HuH-7.5 (cell line): Measurements from ENCODE around the gene IGSF21.

Source experiments
- DNase-seq: peaks from one replicate; pipeline ENCODE4 v3.0.0; 2011; ENCODE audit warnings: low spot score

IGSF21 gene

DNA sequence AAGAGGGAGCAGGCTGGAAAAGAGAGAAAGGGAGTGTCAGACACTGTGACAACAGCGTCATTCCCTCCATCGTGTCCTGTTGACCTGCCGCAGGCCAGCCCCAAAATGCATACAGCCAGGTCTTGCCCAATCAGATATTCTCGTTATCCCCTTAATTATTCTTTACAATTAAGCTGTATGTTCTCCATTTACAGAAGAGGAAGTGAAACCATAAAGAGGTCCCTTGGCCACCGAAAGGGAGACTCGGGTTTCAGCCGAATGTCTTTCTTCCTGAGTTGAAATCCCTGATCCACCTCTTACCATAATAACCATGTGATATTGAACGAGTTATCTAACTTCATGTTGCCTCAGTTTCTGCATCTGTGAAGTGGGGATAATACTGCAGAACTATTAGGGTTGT, 70.5 kb downstream of the IGSF21 start:
- DNase-seq: no peak

DNA sequence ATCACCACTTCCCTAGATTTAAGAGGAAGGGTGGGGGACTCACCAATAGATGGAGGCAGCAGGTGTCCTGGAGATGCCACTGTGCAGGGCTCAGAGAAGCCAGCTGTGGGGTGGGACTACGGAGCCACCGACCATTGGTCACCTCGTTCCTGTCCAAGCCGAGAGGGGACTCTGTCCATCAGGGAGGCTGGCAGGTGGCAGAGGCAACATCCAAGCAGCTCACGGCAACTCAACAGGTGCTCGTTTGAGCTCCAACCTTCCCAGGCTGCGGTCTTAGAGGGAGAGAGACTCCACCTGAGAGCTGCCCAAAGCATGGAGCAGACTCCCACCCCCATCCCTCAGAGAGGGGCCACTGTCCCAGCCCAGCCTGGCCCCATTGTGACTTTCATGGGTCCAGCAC, 71.4 kb downstream of the IGSF21 start:
- no peak for DNase-seq

DNA sequence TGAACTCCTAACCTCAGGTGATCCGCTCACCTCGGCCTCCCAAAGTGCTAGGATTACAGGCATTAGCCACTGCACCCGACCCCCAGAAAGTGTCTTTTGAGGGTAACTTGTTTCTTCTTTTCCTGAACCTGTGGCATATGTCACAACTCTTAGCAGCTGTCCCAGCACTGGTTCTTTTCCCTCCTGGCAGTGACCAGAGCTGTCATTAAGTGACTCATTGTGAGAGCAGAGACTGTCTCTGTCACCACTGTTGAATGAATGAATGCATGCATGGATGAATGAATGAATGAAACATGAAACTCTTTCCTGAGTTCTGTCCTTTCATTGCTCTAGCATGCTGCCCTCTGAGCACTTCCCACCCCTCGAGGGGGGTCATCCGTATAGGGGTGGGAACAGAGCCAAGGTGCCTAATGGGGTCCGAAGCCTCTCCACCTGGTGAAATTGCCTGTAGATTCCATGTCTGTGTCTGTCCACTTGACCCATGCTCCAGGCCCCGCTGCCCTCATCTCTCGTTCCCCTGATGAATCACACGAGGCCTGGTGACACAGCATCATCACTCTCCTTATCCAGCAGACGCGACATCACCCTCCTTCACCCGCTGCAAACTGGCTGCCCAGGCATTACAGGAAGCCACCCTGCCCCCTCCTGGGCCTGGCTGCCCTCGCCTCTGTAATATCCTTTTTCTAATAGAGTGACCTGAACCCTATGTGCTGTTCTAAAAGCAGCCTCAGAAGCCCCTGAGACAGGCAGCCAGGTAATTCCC, 75.0 kb downstream of the IGSF21 start:
- no peak for DNase-seq

DNA sequence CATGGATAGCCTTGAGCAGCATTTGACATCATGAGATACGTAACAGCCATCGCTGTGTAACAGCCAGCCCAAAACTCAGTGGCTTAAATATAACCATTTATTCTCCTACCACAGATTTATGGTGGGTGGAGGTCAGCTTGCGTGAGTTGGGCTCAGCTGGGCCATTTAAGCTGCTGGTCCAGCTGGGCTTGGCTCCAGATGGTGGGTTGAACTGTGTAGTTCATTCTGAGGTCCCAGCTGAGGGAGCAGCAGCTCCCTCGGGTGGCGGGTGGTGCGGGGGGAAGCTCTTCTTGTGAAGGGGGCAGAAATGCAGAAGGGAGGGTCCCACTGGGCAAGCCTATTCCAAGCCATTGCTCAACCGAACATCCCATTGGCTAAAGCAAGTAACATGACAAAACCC, 75.9 kb downstream of the IGSF21 start:
- no peak for DNase-seq

DNA sequence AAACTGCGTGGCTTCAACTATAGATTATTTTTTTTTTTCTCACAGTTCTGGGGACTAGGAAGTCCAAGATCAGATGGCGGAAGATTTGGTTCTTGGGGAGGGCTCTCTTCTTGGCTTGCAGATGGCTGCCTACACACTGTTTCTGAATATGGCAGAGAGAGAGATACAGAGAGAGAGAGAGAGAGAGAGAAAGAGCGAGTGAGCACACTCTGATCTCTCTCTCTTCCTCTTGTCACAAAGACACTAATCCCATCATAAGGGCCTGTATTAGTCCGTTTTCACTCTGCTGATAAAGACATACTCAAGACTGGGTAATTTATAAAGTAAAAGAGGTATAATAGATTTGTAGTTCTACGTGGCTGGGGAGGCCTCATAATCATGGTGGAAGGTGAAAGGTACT, 79.5 kb downstream of the IGSF21 start:
- DNase-seq: no peak

DNA sequence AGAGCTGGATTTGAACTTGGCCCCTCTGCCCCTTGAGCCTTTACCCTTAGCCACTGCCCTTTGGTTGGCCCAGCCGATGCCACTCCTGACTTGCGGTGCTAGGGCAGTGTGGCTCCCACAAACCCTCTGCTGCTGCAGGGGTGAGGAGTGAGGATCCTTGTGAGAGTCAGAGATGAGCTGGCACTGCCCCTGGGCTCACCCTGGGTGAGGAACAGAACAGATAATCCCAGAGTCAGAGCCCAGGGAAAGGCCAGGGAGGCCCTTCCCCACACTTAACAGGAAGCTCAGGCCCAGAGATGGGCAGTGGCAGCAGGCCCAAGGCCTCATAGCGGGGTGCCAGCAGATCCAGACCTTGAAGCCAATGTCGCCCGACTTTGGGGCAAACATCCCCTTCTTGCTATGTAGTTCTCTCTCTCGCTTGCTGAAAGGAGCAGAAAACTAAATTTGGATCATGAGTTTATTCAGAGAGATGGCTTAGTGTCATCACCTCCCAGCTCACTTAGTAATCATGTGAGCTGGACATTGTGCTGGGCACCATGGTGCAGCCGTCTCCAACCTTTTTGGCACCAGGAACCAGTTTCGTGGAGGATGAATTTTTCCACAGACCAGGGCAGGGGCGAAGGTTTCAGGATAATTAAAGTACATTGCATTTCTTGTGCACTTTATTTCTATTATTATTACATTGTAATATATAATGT, 81.4 kb downstream of the IGSF21 start:
- DNase-seq: no peak

DNA sequence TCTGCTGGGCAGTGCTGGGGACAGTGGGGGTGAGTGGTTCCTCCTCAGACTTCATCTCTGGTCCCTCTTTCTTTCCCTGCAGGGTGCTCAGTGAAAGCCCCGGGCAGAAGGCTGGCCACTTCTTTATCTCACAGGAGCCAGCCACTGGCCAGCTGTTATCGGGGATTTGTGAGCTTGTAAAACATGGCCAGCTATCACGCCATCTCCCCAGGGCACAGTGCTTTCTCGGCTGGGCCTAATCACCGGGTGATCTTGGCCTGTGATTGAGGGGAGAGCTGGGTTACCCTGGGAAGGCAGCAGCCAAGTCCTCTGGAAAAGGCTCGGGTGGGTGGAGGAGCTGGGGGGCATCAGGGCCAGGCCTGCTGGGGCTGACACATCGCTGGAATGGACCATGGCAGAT, 83.0 kb downstream of the IGSF21 start:
- DNase-seq: no peak

DNA sequence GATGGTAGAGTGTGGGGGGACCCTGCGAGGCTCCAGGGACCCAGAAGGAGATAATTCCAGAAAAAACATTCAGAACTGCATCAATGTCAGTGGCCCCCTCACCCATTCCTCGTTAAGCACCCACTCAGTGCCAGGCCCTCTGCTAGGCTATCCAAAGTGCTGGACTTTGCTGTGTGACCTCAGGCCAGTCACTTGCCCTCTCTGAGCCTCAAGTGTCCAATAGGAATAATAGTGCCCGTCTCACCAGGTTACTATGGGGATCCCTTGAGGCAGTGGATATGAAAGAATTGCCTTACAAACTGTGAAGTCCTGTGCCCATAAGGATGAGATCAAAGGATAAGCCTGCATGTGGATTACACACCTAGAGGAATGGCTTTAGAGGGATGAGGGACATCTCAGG, 83.4 kb downstream of the IGSF21 start:
- DNase-seq: no peak

DNA sequence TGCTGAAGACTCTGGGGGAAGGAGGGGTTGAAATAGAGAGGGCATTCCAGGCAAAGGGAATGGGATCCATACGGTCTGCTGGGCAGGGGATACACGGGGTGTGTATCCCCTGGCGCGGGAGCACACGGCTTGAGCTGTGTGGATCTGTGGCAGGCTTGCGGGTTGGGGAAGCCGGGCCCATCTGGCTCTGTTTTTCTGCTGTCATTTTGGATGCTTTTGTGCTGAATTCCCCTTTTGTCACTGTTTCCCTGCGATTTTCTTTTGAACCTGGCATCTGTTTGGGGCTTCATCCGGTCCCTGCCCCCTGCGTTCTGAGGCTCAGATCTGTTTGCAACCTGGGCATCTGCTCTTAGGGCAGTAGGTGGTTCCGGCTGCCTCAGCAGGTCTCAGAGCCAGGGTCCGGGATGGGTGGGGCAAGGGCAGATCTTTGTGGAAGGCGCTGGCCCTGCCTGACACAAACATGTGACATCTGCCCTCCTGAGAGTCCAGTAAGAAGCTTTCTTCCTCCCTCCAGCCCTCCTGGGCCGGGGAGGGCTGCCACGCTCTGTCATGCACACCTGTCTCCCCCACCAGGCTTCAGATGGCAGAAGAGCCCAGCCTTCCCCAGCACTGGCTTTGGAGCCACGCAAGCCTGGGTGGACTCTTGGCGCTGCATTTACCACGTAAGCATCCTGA, 84.0 kb downstream of the IGSF21 start:
- no peak for DNase-seq

DNA sequence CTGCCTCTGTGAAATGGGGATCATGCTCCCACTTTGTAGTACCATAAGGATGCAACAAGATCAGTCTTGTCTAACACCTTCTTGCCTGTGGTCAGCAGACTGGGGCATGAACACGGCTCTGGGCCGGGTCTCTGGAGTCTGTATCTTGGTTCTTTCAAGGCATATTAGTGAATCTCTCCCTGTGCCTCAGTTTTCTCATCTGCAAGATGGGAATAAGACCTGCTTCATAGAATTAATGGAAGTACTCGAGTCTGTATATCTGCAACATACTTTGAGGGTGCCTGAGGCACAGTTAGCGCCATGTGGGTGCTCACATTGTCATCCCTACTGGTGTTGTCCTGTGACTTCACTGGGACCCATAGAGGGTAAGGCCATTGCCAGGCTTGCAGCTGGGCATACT, 84.6 kb downstream of the IGSF21 start:
- no peak for DNase-seq

DNA sequence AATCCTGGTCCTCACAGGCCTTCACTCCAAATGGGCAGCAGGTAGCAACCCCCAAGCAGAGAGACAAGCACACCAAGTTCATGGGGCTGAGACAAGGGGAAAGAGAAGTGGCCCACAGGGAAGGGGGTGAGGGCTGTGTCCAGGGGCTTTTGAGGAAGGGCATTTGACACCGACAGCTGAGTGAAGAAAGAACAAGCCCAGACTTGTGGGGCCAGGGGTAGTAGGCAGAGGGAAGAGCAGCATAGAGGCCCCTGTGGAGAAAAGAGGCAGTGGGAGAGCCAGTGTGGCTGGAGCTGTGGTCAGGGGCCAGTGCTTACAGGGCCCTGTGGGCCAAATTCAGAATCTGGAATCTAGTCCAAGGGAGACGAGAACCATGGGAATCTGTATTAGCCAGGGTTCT, 85.4 kb downstream of the IGSF21 start:
- DNase-seq: no peak

DNA sequence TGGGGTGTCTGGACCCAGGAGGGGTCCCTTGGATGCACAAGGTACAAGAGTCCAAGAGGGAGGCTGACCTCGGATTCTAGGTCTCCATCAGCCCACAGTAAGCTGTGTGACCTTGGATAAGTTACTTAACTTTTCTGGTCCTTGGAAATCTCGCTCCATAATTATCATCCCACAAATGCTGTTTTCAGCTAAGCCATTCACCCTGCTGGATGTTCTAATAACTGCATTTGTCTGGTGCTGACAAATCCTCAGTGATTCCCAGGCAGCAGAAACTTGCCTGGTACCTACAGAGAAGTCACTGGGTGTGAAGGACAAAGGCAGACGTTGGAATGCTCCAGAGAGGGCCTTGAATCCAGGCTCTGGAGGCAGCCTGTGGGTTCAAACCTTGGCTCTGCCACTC, 89.7 kb downstream of the IGSF21 start:
- no peak for DNase-seq

DNA sequence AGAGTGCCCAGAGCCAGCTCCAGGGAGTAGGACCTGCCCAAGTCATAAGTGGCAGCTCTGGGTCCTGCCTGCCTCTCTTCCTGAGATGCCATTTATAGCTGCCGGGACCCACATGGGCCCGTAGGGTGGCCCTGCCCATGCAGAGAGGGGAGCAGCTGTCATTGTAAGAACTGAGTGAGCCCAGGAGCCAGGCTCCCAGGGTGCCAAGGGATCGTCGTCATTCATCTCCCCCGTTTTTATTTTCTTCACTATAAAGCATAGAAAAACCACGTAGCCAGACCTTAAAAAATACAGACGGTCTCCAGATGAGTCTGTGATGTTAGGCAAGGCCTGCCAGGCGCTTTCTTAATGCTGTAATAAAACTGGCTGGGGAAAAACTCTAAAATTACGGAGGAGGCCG, 90.7 kb downstream of the IGSF21 start:
- DNase-seq: no peak

DNA sequence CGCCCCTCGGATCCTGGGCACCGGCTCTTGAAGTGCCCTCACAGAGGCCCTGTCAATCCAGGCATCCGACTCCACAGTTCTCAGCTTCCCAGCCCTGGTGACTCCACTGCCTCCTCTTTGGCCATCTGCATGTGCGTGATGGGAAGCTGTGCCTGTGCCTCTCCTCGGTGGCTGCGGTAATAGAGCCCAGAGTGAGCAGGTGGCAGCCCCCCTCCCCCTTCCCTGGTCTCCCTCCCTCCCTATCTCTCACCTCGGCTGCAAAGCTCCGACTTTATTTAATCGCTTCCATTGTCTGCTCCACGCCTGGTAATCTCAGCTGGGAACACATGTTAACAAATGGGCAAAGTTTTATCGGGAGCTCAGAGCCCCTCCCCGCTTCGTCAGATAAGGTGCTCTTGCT, 91.9 kb downstream of the IGSF21 start:
- no peak for DNase-seq

DNA sequence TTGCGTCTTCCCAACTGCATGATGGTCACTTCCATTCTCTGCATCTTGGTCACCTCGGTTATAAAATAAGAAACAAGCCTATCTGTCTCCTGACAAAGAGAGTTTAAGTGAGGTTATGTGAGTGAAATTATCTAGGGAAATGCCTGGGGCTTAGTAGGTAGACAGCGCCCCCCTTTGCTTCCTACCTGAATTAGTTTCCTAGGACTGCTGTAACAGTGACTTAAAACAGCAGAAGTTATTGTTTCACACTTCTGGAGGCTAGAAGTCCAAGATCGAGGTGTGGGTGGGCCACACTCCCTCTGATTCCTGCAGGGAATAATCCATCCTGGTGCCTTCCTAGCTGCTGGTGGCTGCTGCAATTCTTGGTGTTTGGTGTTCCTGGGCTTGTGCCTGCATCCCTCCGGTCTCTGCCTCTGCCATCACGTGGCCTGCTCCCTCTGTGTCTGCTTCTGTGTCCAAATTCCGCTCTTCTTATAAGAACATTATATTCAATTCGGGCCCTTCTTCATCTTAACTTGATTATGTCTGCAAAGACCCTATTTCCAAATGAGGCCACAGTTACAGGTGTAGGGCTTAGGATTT, 92.6 kb downstream of the IGSF21 start:
- no peak for DNase-seq

DNA sequence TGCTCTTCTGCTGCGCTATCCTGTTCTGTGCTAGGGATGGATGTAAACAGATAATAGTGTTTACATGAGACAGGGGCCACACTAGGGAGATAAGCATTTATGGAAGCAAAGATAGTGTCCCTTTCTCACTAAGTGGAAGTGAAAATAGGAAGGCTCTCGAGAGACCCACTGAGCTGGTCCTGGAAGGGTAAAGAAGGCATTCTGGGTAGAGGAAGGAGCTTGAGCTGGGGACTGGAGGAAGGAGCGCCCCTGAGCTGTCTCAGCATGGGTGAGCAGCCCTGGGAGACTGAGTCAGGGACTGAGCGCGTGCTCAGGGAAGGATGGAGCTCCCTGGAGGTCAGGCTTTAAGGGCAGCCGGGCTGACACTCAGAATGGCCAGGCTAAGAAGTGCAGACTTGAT, 93.3 kb downstream of the IGSF21 start:
- DNase-seq: no peak

DNA sequence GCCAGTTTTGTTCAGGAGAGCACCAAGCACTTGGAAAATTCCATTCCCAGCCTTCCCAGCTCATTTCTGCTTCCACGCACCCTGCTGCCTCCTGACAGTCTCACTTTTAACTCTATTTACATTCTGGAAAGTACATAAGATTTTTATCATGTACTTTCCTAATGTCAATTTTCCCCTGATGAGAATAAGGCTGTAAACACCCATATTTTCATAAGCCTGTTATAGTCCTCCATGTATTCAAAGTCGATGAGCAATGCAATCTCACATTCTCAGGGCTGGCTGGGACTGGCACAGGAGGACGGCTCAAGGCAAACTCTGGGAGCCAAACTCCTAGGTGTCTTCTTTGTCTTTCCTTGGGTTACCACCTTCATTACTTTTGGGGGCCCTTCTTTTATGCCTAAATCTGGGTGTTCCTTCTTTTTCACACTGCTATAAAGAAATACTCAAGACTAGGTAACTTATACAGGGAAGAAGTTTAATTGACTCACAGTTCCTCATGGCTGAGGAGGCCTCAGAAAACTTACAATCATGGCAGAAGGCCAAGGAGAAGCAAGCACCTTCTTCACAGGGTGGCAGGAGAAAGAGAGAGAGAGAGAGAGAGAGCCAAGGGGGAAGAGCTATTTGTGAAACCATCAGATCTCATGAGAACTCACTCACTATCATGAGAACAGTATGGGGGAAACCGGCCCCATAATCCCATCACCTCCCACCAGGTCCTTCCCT, 94.6 kb downstream of the IGSF21 start:
- DNase-seq: no peak

DNA sequence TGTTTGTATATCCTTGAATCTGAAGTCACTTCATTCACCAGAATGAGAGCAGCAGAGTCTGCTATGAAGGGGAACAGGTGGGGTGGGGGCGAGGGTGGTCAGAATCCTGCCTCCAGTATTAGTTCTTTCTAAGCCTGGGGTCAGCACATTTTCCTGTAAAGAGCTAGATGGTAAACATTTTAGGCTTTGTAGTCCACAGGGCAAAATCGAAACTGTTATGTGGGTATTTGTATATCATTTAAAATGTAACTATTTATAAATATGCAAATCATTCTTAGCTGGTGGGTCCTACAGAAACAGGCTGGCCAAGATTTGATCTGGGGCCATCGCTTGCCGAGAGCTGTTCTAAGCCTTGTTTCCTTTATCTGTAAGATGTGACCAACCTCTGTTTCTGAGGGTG, 96.0 kb downstream of the IGSF21 start:
- no peak for DNase-seq

DNA sequence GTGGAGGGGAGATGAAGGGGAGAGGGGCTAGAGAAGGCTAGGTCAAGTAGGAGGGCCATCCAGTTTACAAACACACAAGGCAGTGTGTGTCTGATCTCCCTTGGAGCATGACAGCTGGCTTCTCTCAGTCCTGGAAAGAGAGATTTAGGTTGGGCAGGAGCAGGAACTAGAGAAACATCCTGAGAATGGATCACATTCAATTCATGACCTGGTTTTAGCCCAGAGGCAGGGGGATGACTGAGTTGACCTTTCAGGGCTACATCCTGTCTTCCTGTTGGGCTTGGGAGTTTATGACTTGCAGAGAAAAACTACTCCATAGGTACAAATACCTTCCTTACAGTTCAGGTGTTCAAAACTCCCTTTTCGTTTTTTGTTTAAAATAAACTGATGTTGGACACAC, 97.0 kb downstream of the IGSF21 start:
- no peak for DNase-seq

DNA sequence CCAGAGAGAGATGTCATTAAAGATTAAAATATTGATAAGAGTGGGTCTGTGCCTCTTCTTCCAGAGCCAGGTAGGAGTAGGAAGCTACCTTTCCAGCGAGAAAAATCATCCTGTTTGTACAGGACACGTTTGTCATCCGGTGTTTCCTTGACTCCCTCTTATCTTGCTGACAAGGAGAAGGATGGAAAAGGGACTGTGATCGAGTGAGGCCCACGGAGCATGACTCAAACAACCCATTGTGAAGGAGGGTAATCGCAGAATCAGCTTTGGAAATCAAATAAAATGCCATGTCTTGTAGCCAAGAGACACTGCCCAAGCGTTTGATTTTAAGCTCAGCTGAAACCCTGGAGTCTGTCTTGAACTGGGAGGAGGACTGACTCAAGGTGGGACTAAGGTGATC, 97.7 kb downstream of the IGSF21 start:
- DNase-seq: no peak

DNA sequence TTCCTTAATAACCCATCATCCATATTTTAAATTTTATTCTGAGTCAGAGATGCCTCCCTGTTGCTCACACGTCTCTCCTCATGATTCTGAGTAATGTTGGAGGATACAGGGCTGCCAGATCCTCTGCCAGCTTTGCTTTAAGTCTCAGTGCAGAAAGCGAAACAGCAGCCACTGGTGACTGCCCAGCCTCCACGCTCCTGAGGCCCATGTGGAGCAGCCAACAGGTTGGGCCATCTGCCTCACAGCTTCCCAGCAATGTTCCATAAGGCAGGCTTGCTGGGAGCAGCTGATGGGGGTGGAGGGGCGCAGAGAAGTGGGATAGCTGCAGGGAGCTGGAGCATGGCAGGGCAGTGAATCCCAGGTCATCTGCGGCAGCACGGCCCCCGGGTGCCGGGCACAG, 104.2 kb downstream of the IGSF21 start:
- DNase-seq: no peak

DNA sequence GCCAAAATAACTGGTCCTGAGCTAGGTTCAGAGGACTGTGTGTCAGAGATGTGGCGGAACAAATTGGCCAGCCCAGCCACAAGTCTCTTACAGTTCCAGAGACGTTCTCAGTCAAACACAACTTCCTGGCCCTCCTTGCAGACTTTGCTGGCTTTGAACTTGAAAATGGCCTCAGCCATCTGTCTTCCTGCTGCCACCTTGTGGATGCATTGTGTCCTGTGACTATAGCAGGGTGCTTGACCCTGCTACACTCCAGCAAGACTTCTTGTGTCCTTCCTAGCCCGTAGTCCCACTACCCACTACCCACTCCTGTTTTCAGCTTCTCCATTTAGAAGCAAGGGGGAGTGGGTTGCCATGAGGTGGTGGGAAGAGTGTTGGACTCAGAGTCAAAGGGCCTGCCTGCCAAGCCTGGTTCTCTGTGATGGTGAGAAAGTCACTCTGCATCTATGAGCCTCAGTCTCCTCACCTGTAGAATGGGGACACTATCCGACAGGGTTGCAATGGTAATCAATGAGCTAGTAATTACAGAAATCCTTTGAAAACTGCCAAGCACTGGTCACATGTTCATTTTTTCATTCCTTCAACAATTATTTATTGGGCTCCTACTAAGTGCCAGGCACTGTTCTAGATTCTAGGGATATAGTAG, 109.9 kb downstream of the IGSF21 start:
- DNase-seq: peak; percentile 24
